ENCODE results near the gene RAMP3.
"Not testable (repeated sequence)": the region's sequence is repeated elsewhere in the genome, so short reads cannot be mapped to it uniquely, and the experiment has no call there.

Gene RAMP3

DNA sequence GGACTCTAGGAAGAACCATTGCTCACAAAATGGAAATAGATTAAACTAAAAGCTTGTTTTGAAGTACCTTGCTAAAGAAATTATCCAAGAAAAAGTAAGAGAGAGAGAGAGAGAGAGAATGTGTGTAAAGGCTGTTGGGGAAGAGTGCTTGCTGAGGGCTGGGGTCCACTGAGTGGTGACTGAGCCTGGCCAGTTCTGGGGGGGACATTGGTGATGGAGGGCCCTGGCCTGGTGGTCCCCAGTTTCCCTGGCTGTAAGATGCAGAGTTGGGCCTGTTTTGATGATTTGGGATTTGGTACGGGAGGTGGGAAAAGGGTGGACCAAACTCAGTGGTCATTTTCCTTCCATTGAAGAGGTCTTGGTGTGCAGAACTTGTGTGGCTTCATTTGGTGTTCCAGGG lies 880 bp downstream of the RAMP3 start:
- no peak overlapping the region for H3K27ac Mint-ChIP-seq
- H3K9me3 Mint-ChIP-seq, result no peaks in the 10 kb centered on the region
- DNase-seq, result no peak
- ATAC-seq, result no peak
- H3K4me3 Mint-ChIP-seq, result no peak overlapping the region
- peaks cover 3% of the 10 kb centered on the region for H3K4me1 Mint-ChIP-seq
- H3K36me3 Mint-ChIP-seq (ENCODE audit: low read depth), result no peaks in the 10 kb centered on the region
- peaks cover 19% of the 10 kb centered on the region for H3K27me3 Mint-ChIP-seq

DNA sequence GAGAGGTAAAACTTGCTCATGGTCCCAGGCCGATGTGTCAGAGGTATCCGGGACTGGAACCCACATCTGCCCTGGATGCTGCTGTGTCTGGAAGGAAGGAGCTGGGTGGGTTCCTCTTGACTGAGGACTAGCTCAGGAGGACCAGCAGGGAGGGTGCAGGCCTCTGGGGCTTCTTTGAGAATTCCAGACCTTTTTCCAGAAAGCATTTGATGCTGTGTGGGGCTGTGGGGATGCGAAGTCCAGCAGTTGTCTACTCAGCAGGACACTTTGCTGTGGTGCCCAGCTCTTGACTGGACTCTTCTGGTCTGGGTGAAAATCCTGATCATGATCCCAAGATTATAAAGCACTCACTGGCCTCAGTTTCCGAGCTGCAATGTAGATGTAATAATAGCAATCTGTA lies 1.7 kb downstream of the RAMP3 start:
- H3K9me3 Mint-ChIP-seq, result no peaks in the 10 kb centered on the region
- no peak overlapping the region for H3K27ac Mint-ChIP-seq
- peaks cover 19% of the 10 kb centered on the region for H3K27me3 Mint-ChIP-seq
- no peaks in the 10 kb centered on the region for H3K36me3 Mint-ChIP-seq (ENCODE audit: low read depth)
- ATAC-seq (no peak), DNase-seq (no peak)
- H3K4me1 Mint-ChIP-seq, result peaks cover 3% of the 10 kb centered on the region
- H3K4me3 Mint-ChIP-seq, result no peak overlapping the region

DNA sequence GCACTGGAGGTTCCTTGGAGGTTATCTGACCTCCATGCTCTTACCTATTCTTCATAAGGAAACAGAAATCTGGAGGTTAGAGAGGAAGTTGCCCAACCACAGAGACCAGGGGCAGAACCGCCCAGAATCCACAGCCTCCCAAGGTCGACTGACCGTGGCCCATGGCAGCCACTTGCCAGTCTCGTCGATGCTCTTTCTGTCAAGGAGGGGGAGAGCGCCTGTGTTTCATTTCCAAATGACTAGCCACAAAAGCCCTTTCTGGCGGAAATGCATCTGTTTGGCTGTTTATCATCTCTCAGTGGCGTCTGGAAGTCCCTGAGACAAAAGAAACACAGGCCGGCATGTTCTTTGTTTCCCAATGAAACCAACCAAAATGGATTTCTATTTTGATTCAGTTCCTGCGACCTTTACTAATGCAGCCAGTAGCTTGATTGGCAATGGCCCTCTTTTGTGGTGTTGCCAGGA lies 2.9 kb downstream of the RAMP3 start:
- Mint-ChIP-seq H3K27ac (no peak overlapping the region), H3K9me3 (peaks cover 7% of the 10 kb centered on the region), H3K27me3 (peaks cover 20% of the 10 kb centered on the region), H3K36me3 (ENCODE audit: low read depth) (no peaks in the 10 kb centered on the region), H3K4me1 (peaks cover 3% of the 10 kb centered on the region), H3K4me3 (no peak overlapping the region)
- DNase-seq (no peak), ATAC-seq (no peak)

DNA sequence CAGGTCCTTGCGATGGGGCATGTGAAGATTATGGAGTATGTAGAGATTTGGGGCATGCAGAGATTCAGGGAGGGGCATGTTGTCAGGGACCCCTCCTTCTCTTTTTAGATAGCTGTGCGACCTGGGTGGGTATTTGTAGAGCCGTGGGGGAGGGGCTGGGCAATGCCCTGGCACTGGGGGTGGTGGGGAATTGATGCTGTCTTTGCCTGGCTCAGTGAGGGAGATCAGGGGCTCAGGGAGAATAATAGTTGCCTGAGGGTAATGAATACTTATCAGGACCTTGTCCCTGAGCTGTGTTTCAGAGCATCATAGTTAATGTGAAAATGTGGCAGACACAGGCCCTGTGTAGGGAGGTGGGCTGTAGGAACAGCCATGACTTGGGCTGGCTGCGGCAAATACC lies 3.5 kb downstream of the RAMP3 start:
- no peak for ATAC-seq
- peaks cover 20% of the 10 kb centered on the region for H3K27me3 Mint-ChIP-seq
- H3K9me3 Mint-ChIP-seq, result peaks cover 7% of the 10 kb centered on the region
- H3K36me3 Mint-ChIP-seq (ENCODE audit: low read depth), result no peaks in the 10 kb centered on the region
- peaks cover 3% of the 10 kb centered on the region for H3K4me1 Mint-ChIP-seq
- H3K4me3 Mint-ChIP-seq, result no peak overlapping the region
- DNase-seq, result no peak
- H3K27ac Mint-ChIP-seq, result peak overlapping the region; percentile 41

DNA sequence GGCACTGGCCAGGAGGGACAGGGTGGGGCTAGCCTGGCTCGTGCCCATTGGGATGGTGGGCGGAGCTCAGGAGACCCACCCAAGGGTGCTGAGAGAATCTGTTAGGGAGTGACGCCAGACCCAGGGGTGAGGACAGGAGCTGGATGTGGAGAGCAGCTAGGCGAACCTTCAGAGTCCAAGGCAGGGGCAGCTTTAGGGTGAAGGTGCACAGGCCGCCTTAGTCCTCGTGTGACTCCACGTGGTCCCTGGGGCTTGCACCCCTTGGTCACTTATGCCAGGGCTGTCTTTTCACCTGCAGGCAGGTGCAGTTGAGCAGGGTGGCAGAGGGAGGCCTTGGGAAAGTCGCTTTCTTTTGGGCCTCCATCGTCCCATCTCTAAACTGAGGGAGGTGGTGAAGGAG lies 4.3 kb downstream of the RAMP3 start:
- Mint-ChIP-seq H3K27ac (no peak overlapping the region), H3K4me1 (peaks cover 3% of the 10 kb centered on the region), H3K4me3 (no peak overlapping the region), H3K27me3 (peaks cover 17% of the 10 kb centered on the region), H3K36me3 (ENCODE audit: low read depth) (no peaks in the 10 kb centered on the region), H3K9me3 (peaks cover 7% of the 10 kb centered on the region)
- no peak for ATAC-seq
- no peak for DNase-seq

DNA sequence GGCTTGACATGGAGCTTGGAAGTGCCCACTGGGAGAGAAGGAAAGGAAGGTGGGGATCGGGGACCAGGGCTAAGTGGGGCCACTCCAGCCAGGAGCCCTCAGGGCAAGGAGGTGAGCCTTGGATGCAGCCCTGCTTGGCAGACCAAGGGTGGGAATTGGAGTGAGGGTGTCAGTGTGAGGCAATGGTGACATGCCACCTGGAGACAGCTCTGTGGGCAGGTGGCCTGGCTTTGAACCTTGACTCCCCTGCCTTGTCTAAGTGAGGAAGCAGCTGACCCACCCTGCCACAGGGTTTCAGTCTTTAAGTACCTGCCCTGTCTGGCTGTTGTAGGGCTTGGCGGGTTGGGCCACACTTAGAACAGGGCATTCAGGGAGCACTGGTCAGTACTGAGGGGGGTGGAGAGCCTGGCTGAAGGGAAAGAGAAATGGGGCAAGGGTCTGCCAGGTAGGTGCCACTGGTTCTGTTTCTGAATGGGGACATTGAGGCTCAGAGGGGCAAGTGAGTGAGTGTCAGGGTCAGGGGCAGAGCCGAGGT lies 4.8 kb downstream of the RAMP3 start:
- H3K36me3 Mint-ChIP-seq (ENCODE audit: low read depth), result no peaks in the 10 kb centered on the region
- H3K27ac Mint-ChIP-seq, result no peak overlapping the region
- H3K9me3 Mint-ChIP-seq, result peaks cover 7% of the 10 kb centered on the region
- peaks cover 12% of the 10 kb centered on the region for H3K27me3 Mint-ChIP-seq
- DNase-seq, result no peak
- no peak for ATAC-seq
- peaks cover 3% of the 10 kb centered on the region for H3K4me1 Mint-ChIP-seq
- no peak overlapping the region for H3K4me3 Mint-ChIP-seq

DNA sequence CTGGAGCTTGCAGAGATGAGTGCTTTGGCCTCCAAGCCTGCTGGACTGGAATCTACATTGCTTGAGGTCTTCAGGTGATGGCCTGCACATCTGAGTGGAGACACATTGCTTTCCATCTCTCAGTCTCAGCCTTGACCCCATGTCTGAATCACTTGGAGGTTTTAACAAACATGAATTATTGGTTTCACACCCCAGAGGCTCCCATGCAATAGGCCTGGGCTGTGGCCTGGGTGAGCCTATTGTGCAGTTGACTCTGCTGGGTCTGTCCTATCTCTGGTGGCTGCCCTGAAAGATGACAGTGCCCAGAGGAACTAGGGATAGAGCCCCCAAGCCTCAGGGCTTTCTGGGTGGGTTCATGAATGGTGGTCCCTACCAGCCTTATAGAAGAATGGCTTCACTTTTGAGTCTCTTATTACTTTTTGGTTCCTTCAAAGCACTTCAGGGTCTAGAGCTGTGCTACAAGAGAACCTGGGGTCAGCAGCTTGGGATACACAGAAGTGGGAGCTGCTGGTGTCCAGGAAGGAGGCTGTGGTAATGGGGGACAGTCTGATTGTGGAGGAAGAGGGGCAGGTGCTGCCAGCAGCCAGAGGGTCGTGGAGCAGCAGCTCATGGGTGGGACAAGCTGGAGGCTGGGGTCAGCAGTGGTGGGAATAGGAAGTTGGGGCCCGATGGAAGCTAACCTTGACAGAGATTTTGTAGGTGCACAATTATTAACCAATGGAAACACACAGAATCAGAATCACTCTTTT lies 5.5 kb downstream of the RAMP3 start:
- Mint-ChIP-seq H3K9me3 (peaks cover 7% of the 10 kb centered on the region), H3K27ac (no peak overlapping the region), H3K4me1 (peaks cover 3% of the 10 kb centered on the region), H3K27me3 (peaks cover 11% of the 10 kb centered on the region), H3K36me3 (ENCODE audit: low read depth) (no peaks in the 10 kb centered on the region), H3K4me3 (no peak overlapping the region)
- DNase-seq (no peak), ATAC-seq (no peak)

DNA sequence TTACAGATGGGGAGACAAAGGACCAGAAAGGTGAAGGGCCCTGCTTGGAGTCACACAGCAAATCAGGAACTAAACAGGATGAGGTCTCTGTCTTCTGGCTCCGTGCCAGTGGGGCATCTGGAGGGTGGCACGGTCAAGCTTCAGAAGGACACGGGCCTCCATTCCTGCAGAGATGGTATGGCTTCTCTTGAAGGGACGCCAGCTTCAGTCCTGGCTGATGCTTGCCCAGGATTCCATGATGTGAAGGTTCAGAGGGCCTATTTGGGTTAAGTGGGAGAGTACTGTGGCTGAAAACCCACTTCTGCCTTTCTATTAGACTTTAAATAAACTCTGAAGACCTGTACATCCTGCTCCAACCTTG lies 6.1 kb downstream of the RAMP3 start:
- Mint-ChIP-seq H3K36me3 (ENCODE audit: low read depth) (no peaks in the 10 kb centered on the region), H3K9me3 (peaks cover 7% of the 10 kb centered on the region), H3K4me1 (peaks cover 3% of the 10 kb centered on the region), H3K4me3 (no peak overlapping the region), H3K27me3 (peaks cover 8% of the 10 kb centered on the region), H3K27ac (no peak overlapping the region)
- DNase-seq, result no peak
- ATAC-seq, result no peak

DNA sequence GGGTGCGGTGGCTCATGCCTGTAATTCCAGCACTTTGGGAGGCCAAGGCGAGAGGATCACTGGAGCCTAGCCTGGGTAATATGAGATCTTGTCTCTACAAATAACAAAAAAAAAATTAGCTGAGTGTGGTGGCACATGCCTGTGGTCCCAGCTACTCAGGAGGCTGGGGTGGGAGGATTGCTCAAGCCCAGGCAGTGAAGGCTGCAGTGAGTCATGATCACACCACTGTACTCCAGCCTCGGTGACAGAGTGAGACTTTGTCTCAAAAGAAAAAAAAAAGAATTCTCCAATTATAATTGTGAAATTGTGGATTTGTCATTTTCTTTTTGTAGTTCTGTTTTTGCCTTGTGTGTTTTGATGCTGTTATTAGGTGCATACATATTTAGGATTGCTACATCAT lies 6.7 kb downstream of the RAMP3 start:
- H3K9me3 Mint-ChIP-seq; H3K4me1 Mint-ChIP-seq; H3K27me3 Mint-ChIP-seq; ATAC-seq; H3K4me3 Mint-ChIP-seq; DNase-seq; H3K36me3 Mint-ChIP-seq (ENCODE audit: low read depth); H3K27ac Mint-ChIP-seq: not testable (repeated sequence)

DNA sequence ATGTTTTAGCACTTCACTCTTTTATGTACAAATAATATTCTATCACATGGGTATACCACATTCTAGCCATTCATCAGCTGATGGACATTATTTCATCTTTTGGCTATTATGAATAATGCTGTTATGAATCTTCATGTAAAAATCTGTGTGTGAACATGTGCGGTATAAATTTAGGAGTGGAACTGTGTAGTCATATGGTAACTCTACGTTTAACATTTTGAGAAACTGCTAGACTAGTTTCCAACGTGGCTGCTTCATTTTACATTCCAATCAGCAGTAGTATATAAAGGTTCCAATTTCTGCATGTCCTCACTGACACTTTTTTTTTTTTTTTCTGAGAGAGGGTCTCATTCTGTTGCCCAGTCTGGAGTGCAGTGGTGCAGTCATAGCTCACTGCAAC lies 8.3 kb downstream of the RAMP3 start:
- H3K9me3 Mint-ChIP-seq, result peaks cover 7% of the 10 kb centered on the region
- no peaks in the 10 kb centered on the region for H3K4me1 Mint-ChIP-seq
- no peak overlapping the region for H3K4me3 Mint-ChIP-seq
- H3K27me3 Mint-ChIP-seq, result peaks cover 8% of the 10 kb centered on the region
- no peak overlapping the region for H3K27ac Mint-ChIP-seq
- no peak for ATAC-seq
- DNase-seq, result no peak
- H3K36me3 Mint-ChIP-seq (ENCODE audit: low read depth), result no peaks in the 10 kb centered on the region

DNA sequence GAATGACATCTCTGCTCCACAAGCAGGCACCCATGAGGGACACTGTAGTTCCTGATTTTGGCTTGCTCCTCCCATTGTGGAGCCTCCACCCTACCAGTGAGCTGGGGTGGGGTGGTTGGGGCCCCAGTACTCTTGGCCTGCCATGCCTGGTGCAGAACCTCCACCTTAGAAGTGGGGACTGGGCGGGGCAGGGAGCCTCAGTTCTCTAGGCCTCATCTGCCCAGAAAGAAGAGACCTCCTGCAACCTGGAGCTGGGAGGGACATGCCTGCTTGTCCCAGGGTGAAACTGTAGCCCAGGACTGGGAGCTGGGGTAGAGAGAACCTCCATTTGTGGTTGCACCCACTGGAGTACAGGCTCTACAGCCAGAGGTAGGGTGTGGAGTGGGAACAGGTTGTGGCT lies 14.4 kb downstream of the RAMP3 start:
- no peaks in the 10 kb centered on the region for H3K36me3 Mint-ChIP-seq (ENCODE audit: low read depth)
- H3K27me3 Mint-ChIP-seq, result peaks cover 11% of the 10 kb centered on the region
- H3K9me3 Mint-ChIP-seq, result no peaks in the 10 kb centered on the region
- H3K4me1 Mint-ChIP-seq, result no peaks in the 10 kb centered on the region
- DNase-seq (no peak), ATAC-seq (no peak)
- no peak overlapping the region for H3K4me3 Mint-ChIP-seq
- no peak overlapping the region for H3K27ac Mint-ChIP-seq

DNA sequence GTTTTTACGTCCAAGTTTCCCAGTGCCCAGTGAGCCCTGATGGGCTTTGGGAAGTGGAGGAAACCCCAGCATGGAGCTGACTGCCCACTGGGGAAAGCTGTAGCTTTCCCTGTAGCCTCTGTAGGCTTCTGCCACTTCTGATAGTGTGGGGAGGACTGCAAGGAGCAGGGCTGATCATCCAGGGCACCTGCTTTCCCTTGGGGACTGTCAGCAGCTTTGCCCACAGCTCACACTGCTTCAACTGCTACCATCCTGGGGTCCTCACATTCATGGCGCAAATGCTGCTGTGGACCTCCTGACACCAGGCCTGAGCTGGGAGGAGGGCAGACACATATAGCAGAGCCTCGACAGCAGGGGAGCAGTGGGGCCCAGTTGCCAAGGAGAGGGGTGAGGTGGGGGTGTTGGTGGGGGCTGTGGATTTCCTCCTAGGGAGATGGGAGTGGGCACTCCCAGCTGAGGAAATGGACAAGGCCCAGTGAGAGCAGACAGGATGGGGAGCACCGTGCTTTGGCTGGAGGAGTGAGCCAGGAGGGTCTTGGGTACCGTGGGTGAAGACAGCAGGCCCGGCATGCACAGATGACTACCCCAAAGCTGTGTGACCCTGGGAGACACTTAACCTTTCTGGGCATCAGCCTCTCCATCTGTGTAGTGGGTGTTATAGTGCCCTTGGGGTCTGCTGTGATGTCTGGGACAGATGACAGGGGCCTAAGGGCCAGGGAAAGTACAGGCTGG lies 16.2 kb downstream of the RAMP3 start:
- H3K4me3 Mint-ChIP-seq, result no peak overlapping the region
- H3K4me1 Mint-ChIP-seq, result no peaks in the 10 kb centered on the region
- H3K27me3 Mint-ChIP-seq, result peaks cover 8% of the 10 kb centered on the region
- no peaks in the 10 kb centered on the region for H3K9me3 Mint-ChIP-seq
- ATAC-seq (no peak), DNase-seq (no peak)
- H3K27ac Mint-ChIP-seq, result no peak overlapping the region
- no peaks in the 10 kb centered on the region for H3K36me3 Mint-ChIP-seq (ENCODE audit: low read depth)

DNA sequence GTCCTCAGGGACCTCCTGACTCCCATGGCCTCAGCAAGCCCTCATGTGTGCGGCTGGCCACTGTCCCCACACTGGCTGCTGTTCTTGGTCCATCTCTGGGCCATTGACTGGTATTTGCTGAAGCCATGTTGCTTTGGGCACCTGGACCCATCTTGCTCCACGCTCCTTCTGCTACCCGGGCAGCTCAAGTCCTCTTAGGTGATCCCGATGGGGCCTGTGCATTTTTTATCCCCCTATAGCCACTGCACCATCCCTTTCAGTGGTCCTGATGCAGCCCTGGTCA lies 16.7 kb downstream of the RAMP3 start:
- no peak for ATAC-seq
- peaks cover 8% of the 10 kb centered on the region for H3K27me3 Mint-ChIP-seq
- DNase-seq, result no peak
- no peak overlapping the region for H3K4me3 Mint-ChIP-seq
- H3K4me1 Mint-ChIP-seq, result no peaks in the 10 kb centered on the region
- H3K9me3 Mint-ChIP-seq, result no peaks in the 10 kb centered on the region
- H3K36me3 Mint-ChIP-seq (ENCODE audit: low read depth), result no peaks in the 10 kb centered on the region
- H3K27ac Mint-ChIP-seq, result no peak overlapping the region

DNA sequence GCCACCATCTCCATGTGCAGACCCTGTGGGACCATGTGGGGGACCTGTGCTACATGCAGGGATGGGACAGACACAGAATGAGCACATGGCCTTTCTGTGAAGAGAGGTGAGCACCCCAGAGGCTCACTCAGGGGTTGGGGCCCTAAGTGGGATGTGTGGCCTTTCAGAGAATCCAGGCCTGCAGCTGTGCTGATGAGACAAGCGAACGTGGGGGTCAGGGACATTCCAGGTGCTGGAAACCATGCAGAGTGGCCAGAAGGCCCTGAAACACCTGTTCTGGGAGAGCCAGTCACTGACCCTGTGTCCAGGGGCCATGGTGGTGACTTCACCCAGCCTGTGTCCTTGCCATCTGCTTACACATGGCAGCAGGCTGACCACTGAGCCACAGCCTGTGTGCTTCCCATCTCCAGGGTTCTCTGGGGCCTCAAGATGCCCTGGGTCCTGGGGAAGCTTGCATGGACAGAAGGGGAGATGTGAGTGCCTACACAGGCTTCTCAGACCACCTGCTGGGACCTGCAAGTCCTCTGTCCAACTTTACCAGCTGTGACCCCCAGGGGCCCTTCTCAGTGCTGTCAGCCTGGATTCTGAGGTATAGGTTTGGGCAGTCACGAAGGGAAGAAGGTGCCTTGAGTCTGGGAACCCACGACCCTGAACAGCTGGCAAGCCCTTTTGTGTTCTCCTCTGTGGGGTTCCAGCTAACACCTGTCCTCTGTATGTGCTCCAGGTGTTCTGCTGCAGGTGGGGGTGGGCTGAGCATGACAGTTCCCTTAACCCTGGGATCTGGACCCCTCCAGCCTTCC lies 17.6 kb downstream of the RAMP3 start:
- Mint-ChIP-seq H3K9me3 (no peaks in the 10 kb centered on the region), H3K27me3 (peaks cover 11% of the 10 kb centered on the region), H3K4me1 (no peaks in the 10 kb centered on the region), H3K27ac (no peak overlapping the region), H3K4me3 (no peak overlapping the region), H3K36me3 (ENCODE audit: low read depth) (no peaks in the 10 kb centered on the region)
- ATAC-seq (no peak), DNase-seq (no peak)

DNA sequence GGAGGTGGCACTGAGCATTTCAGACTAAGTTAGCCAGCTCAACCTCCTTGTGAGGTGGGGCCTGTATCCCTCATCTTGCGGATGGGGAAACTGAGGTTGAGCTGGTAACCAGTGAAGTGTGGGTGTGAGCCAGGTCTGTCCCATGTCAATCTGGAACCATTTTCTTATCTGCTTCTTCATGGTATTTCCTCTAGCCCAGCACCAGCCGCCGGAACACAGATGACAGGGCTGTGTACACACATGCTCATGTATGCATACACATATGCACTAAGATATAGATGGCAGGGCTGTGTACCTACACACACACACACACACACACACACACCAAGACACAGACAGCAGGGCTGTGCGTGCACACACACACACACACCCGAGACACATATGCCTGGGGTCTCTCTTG lies 18.5 kb downstream of the RAMP3 start:
- H3K4me1 Mint-ChIP-seq, result no peaks in the 10 kb centered on the region
- no peak overlapping the region for H3K27ac Mint-ChIP-seq
- H3K36me3 Mint-ChIP-seq (ENCODE audit: low read depth), result no peaks in the 10 kb centered on the region
- H3K9me3 Mint-ChIP-seq, result no peaks in the 10 kb centered on the region
- peaks cover 13% of the 10 kb centered on the region for H3K27me3 Mint-ChIP-seq
- DNase-seq, result no peak
- ATAC-seq, result no peak
- no peak overlapping the region for H3K4me3 Mint-ChIP-seq

Measured in activated naive CD8-positive, alpha-beta T cell treated with anti-CD3 and anti-CD28 coated beads, Interleukin-2, amount 50 U/mL, for 24 hours (primary cell).